Activated CD8-positive, alpha-beta memory T cell treated with anti-CD3 and anti-CD28 coated beads, Interleukin-2, amount 50 U/mL, for 24 hours (primary cell): Measurements from ENCODE around the gene KANK4.
A peak's percentile ranks its signal among the peaks of the same experiment; 100 is the strongest.
"Not testable (repeated sequence)": the region's sequence is repeated elsewhere in the genome, so short reads cannot be mapped to it uniquely, and the experiment has no call there.

Experiments used
- DNase-seq: peaks from one replicate; pipeline ENCODE4 v3.0.0-alpha.2; 2020; ENCODE audit errors: extremely low read depth

KANK4 gene

GRCh38 chr1:62271948-62272728 is 47.1 kb downstream of the KANK4 start:
- peak; percentile 3 for DNase-seq

GRCh38 chr1:62271134-62271533 is 48.1 kb downstream of the KANK4 start:
- DNase-seq: no peak

- DNase-seq: no peak
Measured at GRCh38 chr1:62269851-62270495, 49.3 kb downstream of the KANK4 start.

- DNase-seq: no peak
Measured at GRCh38 chr1:62269439-62269838, 49.8 kb downstream of the KANK4 start.

GRCh38 chr1:62268315-62268714 is 50.9 kb downstream of the KANK4 start:
- DNase-seq: no peak

- no peak for DNase-seq
Measured at GRCh38 chr1:62265956-62266935, 53.0 kb downstream of the KANK4 start.

GRCh38 chr1:62263814-62264353 is 55.4 kb downstream of the KANK4 start:
- DNase-seq: no peak

GRCh38 chr1:62263006-62263813 is 56.0 kb downstream of the KANK4 start:
- no peak for DNase-seq

- no peak for DNase-seq
Measured at GRCh38 chr1:62260688-62261087, 58.5 kb downstream of the KANK4 start.

- DNase-seq: no peak
Measured at GRCh38 chr1:62259551-62259950, 59.7 kb downstream of the KANK4 start.

- DNase-seq: no peak
Measured at GRCh38 chr1:62250126-62250726, 69.0 kb downstream of the KANK4 start.

- no peak for DNase-seq
Measured at GRCh38 chr1:62247391-62248168, 71.7 kb downstream of the KANK4 start.

- DNase-seq: no peak
Measured at GRCh38 chr1:62245201-62245600, 74.0 kb downstream of the KANK4 start.

- DNase-seq: not testable (repeated sequence)
Measured at GRCh38 chr1:62244380-62244779, 74.9 kb downstream of the KANK4 start.

- no peak for DNase-seq
Measured at GRCh38 chr1:62241371-62242131, 77.7 kb downstream of the KANK4 start.

- no peak for DNase-seq
Measured at GRCh38 chr1:62240651-62241370, 78.4 kb downstream of the KANK4 start.

- DNase-seq: not testable (repeated sequence)
Measured at GRCh38 chr1:62239652-62240403, 79.4 kb downstream of the KANK4 start.

GRCh38 chr1:62238507-62238906 is 80.7 kb downstream of the KANK4 start:
- no peak for DNase-seq
